Panc1 (cell line): Measurements from ENCODE around the gene TMCC1.

Source experiments
- POLR2AphosphoS5 ChIP-seq: IDR thresholded peaks from 2 replicates; pipeline ENCODE4 v1.6.1; 2012; ENCODE audit warnings: mild to moderate bottlenecking, low read depth, low read length, moderate library complexity
- REST ChIP-seq, 2 experiments: IDR thresholded peaks; 2 replicates each; pipeline ENCODE4 v1.6.1; 2011 to 2012; ENCODE audit warnings: low read depth in 2 of 2, control low read depth in 1 of 2, low read length in 1 of 2, mild to moderate bottlenecking in 1 of 2, moderate library complexity in 1 of 2; ENCODE audit not compliant: insufficient read depth in 1 of 2
- SIN3A ChIP-seq: IDR thresholded peaks from 2 replicates; pipeline ENCODE4 v1.6.1; 2012; ENCODE audit warnings: low read depth, mild to moderate bottlenecking, low read length, moderate library complexity, borderline replicate concordance; ENCODE audit not compliant: insufficient read depth
- TCF7L2 ChIP-seq: IDR thresholded peaks from 2 replicates; pipeline ENCODE4 v1.6.1; 2011; ENCODE audit warnings: mild to moderate bottlenecking, low read depth, low read length, inconsistent platforms
- TF ChIP-seq, protein P1 (sequence below): fragments of 450-650 bp; IDR thresholded peaks from 2 replicates; pipeline ENCODE4 v1.5.1; 2017; ENCODE audit warnings: mild to moderate bottlenecking

DNA sequence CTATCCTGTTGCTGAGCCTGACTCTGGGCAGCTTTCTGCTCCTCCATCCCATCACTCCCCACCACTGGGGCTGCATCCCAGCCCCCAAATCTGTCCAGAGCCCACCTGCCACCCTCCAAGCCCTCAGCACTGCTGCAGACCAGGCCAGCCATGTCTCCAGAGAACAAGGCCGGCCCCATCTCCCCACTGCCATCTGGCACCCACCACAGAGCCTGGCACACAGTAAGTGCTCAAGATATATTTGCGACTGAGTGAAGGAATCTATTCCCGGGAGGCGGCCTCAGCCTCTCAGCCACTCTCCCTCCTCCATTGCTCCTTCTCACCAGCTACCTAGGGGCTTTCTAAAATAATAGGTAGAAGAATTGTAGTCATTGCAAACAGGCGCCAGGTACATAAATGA, 291.8 kb downstream of the TMCC1 start:
- TF ChIP-seq, protein P1, sequence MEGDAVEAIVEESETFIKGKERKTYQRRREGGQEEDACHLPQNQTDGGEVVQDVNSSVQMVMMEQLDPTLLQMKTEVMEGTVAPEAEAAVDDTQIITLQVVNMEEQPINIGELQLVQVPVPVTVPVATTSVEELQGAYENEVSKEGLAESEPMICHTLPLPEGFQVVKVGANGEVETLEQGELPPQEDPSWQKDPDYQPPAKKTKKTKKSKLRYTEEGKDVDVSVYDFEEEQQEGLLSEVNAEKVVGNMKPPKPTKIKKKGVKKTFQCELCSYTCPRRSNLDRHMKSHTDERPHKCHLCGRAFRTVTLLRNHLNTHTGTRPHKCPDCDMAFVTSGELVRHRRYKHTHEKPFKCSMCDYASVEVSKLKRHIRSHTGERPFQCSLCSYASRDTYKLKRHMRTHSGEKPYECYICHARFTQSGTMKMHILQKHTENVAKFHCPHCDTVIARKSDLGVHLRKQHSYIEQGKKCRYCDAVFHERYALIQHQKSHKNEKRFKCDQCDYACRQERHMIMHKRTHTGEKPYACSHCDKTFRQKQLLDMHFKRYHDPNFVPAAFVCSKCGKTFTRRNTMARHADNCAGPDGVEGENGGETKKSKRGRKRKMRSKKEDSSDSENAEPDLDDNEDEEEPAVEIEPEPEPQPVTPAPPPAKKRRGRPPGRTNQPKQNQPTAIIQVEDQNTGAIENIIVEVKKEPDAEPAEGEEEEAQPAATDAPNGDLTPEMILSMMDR: no peak
- TF ChIP-seq REST (IDR thresholded peaks at IDR 0.05; ENCODE audit: insufficient read depth in 1 of 2, low read depth in 2 of 2, low read length in 1 of 2) (no peak), POLR2AphosphoS5 (no peak), SIN3A (no peak), TCF7L2 (no peak)
